SK-N-SH (cell line): ENCODE results near the gene PICALM. TPM values are rescaled to one million over a fixed set of nuclear protein-coding genes. Genes with fewer than 3 reads are reported as not detected.

ENCODE experiments used
- CTCF ChIA-PET: fragments of 300-600, 350-600 bp; formaldehyde crosslinking; extraction: SDS; loops from one replicate; lab custom pipeline; 2021; lab: Yijun Ruan, JAX
- POLR2A ChIA-PET: fragments of 350-600 bp; sonication (Branson Sonifier 250); formaldehyde crosslinking; extraction: SDS; loops from one replicate; lab custom pipeline; 2020; ENCODE audit warnings: antibody characterized with exemption, inconsistent platforms; lab: Yijun Ruan, JAX
- DNase-seq: peaks from one replicate; pipeline ENCODE4 v3.0.0; 2012
- H2AFZ ChIP-seq: fragments of 200-600 bp; sonication (generic); 2 replicates; pipeline ENCODE4 v1.8.1; 2016; ENCODE audit warnings: antibody characterized with exemption, mild to moderate bottlenecking, low read depth
- H3F3A ChIP-seq: fragments of 200-600 bp; sonication (generic); replicated peaks from 2 replicates; pipeline ENCODE3; 2016; ENCODE audit warnings: antibody characterized with exemption, mild to moderate bottlenecking; ENCODE audit not compliant: insufficient read depth
- H3K27ac ChIP-seq, 2 experiments: fragments of 200-500 bp in 1 of 2; fragments of 200-600 bp in 1 of 2; sonication (Bioruptor generic) in 1 of 2; sonication (generic), shearing (Covaris generic) in 1 of 2; 2 replicates each; pipeline versions ENCODE4 v1.5.1 to v1.6.1; 2014 to 2016; ENCODE audit warnings: low read depth in 2 of 2, inconsistent platforms in 1 of 2, low read length in 1 of 2, mild to moderate bottlenecking in 1 of 2, mixed read lengths in 1 of 2
- H3K27me3 ChIP-seq: fragments of 200-600 bp; sonication (generic), shearing (Covaris generic); 2 replicates; pipeline ENCODE4 v1.6.1; 2016; ENCODE audit warnings: mixed run types; ENCODE audit not compliant: insufficient read depth
- H3K36me3 ChIP-seq, 2 experiments: fragments of 200-500 bp in 1 of 2; fragments of 200-600 bp in 1 of 2; sonication (Bioruptor generic) in 1 of 2; sonication (generic) in 1 of 2; replicated peaks in 1 of 2; 2 replicates each; pipeline versions ENCODE3 to v1.5.1; 2014 to 2016; ENCODE audit warnings: low read length in 1 of 2, mild to moderate bottlenecking in 1 of 2; ENCODE audit not compliant: insufficient read depth in 2 of 2, control insufficient read depth in 1 of 2
- H3K4me1 ChIP-seq, 2 experiments: fragments of 200-500 bp in 1 of 2; fragments of 200-600 bp in 1 of 2; sonication (Bioruptor generic) in 1 of 2; sonication (generic), shearing (Covaris generic) in 1 of 2; 2 replicates each; pipeline versions ENCODE4 v1.5.1 to v1.6.1; 2014 to 2016; ENCODE audit warnings: low read depth in 1 of 2, low read length in 1 of 2, mixed run types in 1 of 2; ENCODE audit not compliant: insufficient read depth in 2 of 2, control insufficient read depth in 1 of 2
- H3K4me2 ChIP-seq: fragments of 200-600 bp; sonication (generic), shearing (Covaris generic); 2 replicates; pipeline ENCODE4 v1.6.1; 2017; ENCODE audit warnings: mixed run types
- H3K4me3 ChIP-seq, 2 experiments: fragments of 200-500 bp in 1 of 2; fragments of 200-600 bp in 1 of 2; sonication (Bioruptor generic) in 1 of 2; sonication (generic), shearing (Covaris generic) in 1 of 2; 2 replicates each; pipeline versions ENCODE4 v1.5.1 to v1.8.1; 2014 to 2016; ENCODE audit warnings: low read depth in 2 of 2, inconsistent platforms in 1 of 2, low read length in 1 of 2, mild to moderate bottlenecking in 1 of 2, mixed read lengths in 1 of 2, moderate library complexity in 1 of 2
- H3K79me2 ChIP-seq: fragments of 200-600 bp; sonication (generic); 2 replicates; pipeline ENCODE4 v1.8.1; 2017; ENCODE audit warnings: mild to moderate bottlenecking; ENCODE audit not compliant: insufficient read depth
- H3K9ac ChIP-seq: fragments of 200-600 bp; sonication (generic); 2 replicates; pipeline ENCODE4 v1.6.1; 2017; ENCODE audit warnings: mixed run types
- H3K9me2 ChIP-seq: fragments of 200-600 bp; sonication (generic); 2 replicates; pipeline ENCODE4 v1.6.1; 2017; ENCODE audit warnings: mixed run types
- H3K9me3 ChIP-seq: fragments of 200-600 bp; sonication (generic); 2 replicates; pipeline ENCODE4 v1.6.1; 2017; ENCODE audit warnings: mixed run types, mild to moderate bottlenecking, moderate library complexity
- H4K20me1 ChIP-seq: fragments of 200-600 bp; sonication (generic); 2 replicates; pipeline ENCODE4 v1.6.1; 2017; ENCODE audit warnings: mild to moderate bottlenecking, mixed run types; ENCODE audit not compliant: insufficient read depth
- CHD2 ChIP-seq: fragments of 150-350 bp; IDR thresholded peaks from 2 replicates; pipeline ENCODE4 v1.6.1; 2018; ENCODE audit warnings: low read length; ENCODE audit not compliant: partially characterized antibody
- CTCF ChIP-seq: fragments of 200-600 bp; sonication (generic); IDR thresholded peaks from 2 replicates; pipeline ENCODE4 v1.6.1; 2017; ENCODE audit warnings: antibody characterized with exemption, mild to moderate bottlenecking, moderate library complexity
- ELF1 ChIP-seq: IDR thresholded peaks from 2 replicates; pipeline ENCODE4 v1.4.0; 2012
- FOSL2 ChIP-seq: IDR thresholded peaks from 2 replicates; pipeline ENCODE4 v1.4.0; 2012; ENCODE audit warnings: low read depth, mild to moderate bottlenecking, moderate library complexity, borderline replicate concordance
- FOXJ3 ChIP-seq: sonication (generic); formaldehyde crosslinking; IDR thresholded peaks from 2 replicates; pipeline ENCODE4 v1.5.1; 2020; ENCODE audit warnings: mild to moderate bottlenecking, missing genetic modification reagents
- FOXM1 ChIP-seq: IDR thresholded peaks from 2 replicates; pipeline ENCODE4 v1.4.0; 2012; ENCODE audit warnings: low read depth, mild to moderate bottlenecking
- IRF3 ChIP-seq: fragments of 150-350 bp; IDR thresholded peaks from 2 replicates; pipeline ENCODE4 v1.6.1; 2016; ENCODE audit warnings: mild to moderate bottlenecking, low read depth, low read length
- MEF2A ChIP-seq: IDR thresholded peaks from 2 replicates; pipeline ENCODE4 v1.4.0; 2012; ENCODE audit warnings: low read depth, borderline replicate concordance
- MXI1 ChIP-seq: IDR thresholded peaks from 2 replicates; pipeline ENCODE4 v1.6.1; 2012; ENCODE audit warnings: mild to moderate bottlenecking, low read depth, low read length, improper control_type of control experiment
- PBX3 ChIP-seq: IDR thresholded peaks from 2 replicates; pipeline ENCODE4; 2012
- POLR2AphosphoS5 ChIP-seq: IDR thresholded peaks from 2 replicates; pipeline ENCODE4 v1.6.1; 2012; ENCODE audit warnings: low read depth, low read length
- RAD21 ChIP-seq: IDR thresholded peaks from 2 replicates; pipeline ENCODE4 v1.6.1; 2012; ENCODE audit warnings: mild to moderate bottlenecking, low read length
- RFX5 ChIP-seq: IDR thresholded peaks from 2 replicates; pipeline ENCODE4 v1.6.1; 2012; ENCODE audit warnings: mild to moderate bottlenecking, improper control_type of control experiment, low read length
- SIN3A ChIP-seq: IDR thresholded peaks from 2 replicates; pipeline ENCODE4 v1.6.1; 2012; ENCODE audit warnings: low read depth, mild to moderate bottlenecking, low read length, moderate library complexity, borderline replicate concordance
- SMC3 ChIP-seq: IDR thresholded peaks from 2 replicates; pipeline ENCODE4 v1.6.1; 2012; ENCODE audit warnings: low read depth, low read length, improper control_type of control experiment
- TCF12 ChIP-seq: IDR thresholded peaks from 2 replicates; pipeline ENCODE4 v1.4.0; 2012
- TEAD4 ChIP-seq: IDR thresholded peaks from 2 replicates; pipeline ENCODE4 v1.4.0; 2012; ENCODE audit warnings: mild to moderate bottlenecking, borderline replicate concordance; ENCODE audit not compliant: insufficient read depth
- USF1 ChIP-seq: IDR thresholded peaks from 2 replicates; pipeline ENCODE4 v1.4.0; 2012; ENCODE audit warnings: low read depth, borderline replicate concordance
- USF2 ChIP-seq: fragments of 150-350 bp; IDR thresholded peaks from 2 replicates; pipeline ENCODE4 v1.6.1; 2017; ENCODE audit warnings: antibody characterized with exemption, low read length, low read depth, borderline replicate concordance
- YY1 ChIP-seq: IDR thresholded peaks from 2 replicates; pipeline ENCODE4 v1.4.0; 2012; ENCODE audit warnings: low read depth, mild to moderate bottlenecking
- ZBTB33 ChIP-seq: IDR thresholded peaks from 2 replicates; pipeline ENCODE4 v1.4.0; 2012; ENCODE audit warnings: low read depth, borderline replicate concordance
- WGBS: methylation state at CpG from one replicate; pipeline ENCODE4 v1.1.6; 2017; ENCODE audit warnings: low lambda C conversion rate; 5-methylcytosine and 5-hydroxymethylcytosine counted together
- polyA plus RNA-seq, 3 experiments: library from polyadenylated mRNA; depleted of rRNA; stranded (reverse); fragments of >200 nt; gene quantifications; 2 replicates each; pipeline ENCODE4 v1.2.3, GENCODE V29; 2012

PICALM gene
- polyA plus RNA-seq, 1 of the 3 experiments (the other 2 are of a cell fraction): 103 TPM

- TF ChIP-seq USF2: no peak
- TF ChIP-seq FOXM1: no peak
- TF ChIP-seq ZBTB33: no peak
- TF ChIP-seq USF1: no peak
- no peak for TF ChIP-seq SIN3A
- Histone ChIP-seq H3K4me2 (no peak overlapping the region), H3K27me3 (no peaks in the 10 kb centered on the region), H4K20me1 (no peaks in the 10 kb centered on the region), H3K9ac (no peak overlapping the region), H3K4me1 (no peaks in the 10 kb centered on the region), H3K9me2 (0 out of 2 replicates have a peak, but pooled peaks cover 3% of the 10 kb centered on the region), H3K4me3 (no peak overlapping the region), H3F3A (peaks cover 18% of the 10 kb centered on the region), H3K36me3 (peaks cover 47 to 86% of the 10 kb centered on the region in 2 experiments), H3K9me3 (no peaks in the 10 kb centered on the region), H2AFZ (no peak overlapping the region), H3K79me2 (peaks cover 77% of the 10 kb centered on the region), H3K27ac (no peak overlapping the region)
- DNase-seq: no peak
- CTCF ChIA-PET: no interaction called here
- 87% methylated on average over 3 of the region's 3 CpGs for WGBS
- POLR2A ChIA-PET: no interaction called here
Measured at GRCh38 chr11:85988780-85989179, 80.1 kb downstream of the PICALM start.

- peaks cover 44% of the 10 kb centered on the region for H3K79me2 ChIP-seq
- no peak for DNase-seq
- H2AFZ ChIP-seq: no peak overlapping the region
- peaks cover 19% of the 10 kb centered on the region for H3F3A ChIP-seq
- no peak overlapping the region for H3K4me3 ChIP-seq
- H3K9ac ChIP-seq: no peak overlapping the region
- H3K4me2 ChIP-seq: no peak overlapping the region
- no peaks in the 10 kb centered on the region for H3K9me3 ChIP-seq
- H4K20me1 ChIP-seq: no peaks in the 10 kb centered on the region; the same call in 1 of the 2 replicates
- no peak overlapping the region; a peak in 1 of 4 replicates for H3K27ac ChIP-seq
- H3K36me3 ChIP-seq: peaks cover 75 to 86% of the 10 kb centered on the region in 2 experiments
- no peaks in the 10 kb centered on the region for H3K9me2 ChIP-seq
- POLR2A ChIA-PET: no interaction called here
- CTCF ChIA-PET: no interaction called here
- WGBS: 73% methylated on average over 4 of the region's 4 CpGs
- no peaks in the 10 kb centered on the region for H3K27me3 ChIP-seq
- H3K4me1 ChIP-seq: no peaks in the 10 kb centered on the region
- TF ChIP-seq POLR2AphosphoS5 (no peak), YY1 (no peak), RFX5 (no peak), SMC3 (no peak), ELF1 (no peak), MXI1 (no peak), TCF12 (no peak), TEAD4 (no peak), RAD21 (no peak), CHD2 (no peak), CTCF (no peak), IRF3 (no peak), PBX3 (no peak), MEF2A (no peak), FOXJ3 (CRISPR knock-in tag) (no peak), USF1 (no peak), FOSL2 (no peak)
Measured at GRCh38 chr11:85977751-85978160, 91.1 kb downstream of the PICALM start.
